Uterus (tissue), 2 donors: Measurements from ENCODE around the gene CHCHD4.

ENCODE experiments used
- POLR2A ChIP-seq, 2 donors: fragments of 450-650 bp; IDR thresholded peaks; one replicate each; pipeline ENCODE4 v1.6.1; 2016; ENCODE audit warnings: antibody characterized with exemption in 2 of 2, mild to moderate bottlenecking in 1 of 2, moderate library complexity in 1 of 2
- TF ChIP-seq, protein P1 (sequence below), 4 experiments: fragments of 200-600 bp in 2 of 4; fragments of 450-650 bp in 2 of 4; sonication (generic) in 2 of 4; IDR thresholded peaks; one replicate each; pipeline ENCODE4 v1.5.1; 2016 to 2019; ENCODE audit warnings: antibody characterized with exemption in 4 of 4, mild to moderate bottlenecking in 2 of 4, moderate library complexity in 1 of 4

- TF ChIP-seq, protein P1, sequence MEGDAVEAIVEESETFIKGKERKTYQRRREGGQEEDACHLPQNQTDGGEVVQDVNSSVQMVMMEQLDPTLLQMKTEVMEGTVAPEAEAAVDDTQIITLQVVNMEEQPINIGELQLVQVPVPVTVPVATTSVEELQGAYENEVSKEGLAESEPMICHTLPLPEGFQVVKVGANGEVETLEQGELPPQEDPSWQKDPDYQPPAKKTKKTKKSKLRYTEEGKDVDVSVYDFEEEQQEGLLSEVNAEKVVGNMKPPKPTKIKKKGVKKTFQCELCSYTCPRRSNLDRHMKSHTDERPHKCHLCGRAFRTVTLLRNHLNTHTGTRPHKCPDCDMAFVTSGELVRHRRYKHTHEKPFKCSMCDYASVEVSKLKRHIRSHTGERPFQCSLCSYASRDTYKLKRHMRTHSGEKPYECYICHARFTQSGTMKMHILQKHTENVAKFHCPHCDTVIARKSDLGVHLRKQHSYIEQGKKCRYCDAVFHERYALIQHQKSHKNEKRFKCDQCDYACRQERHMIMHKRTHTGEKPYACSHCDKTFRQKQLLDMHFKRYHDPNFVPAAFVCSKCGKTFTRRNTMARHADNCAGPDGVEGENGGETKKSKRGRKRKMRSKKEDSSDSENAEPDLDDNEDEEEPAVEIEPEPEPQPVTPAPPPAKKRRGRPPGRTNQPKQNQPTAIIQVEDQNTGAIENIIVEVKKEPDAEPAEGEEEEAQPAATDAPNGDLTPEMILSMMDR (IDR thresholded peaks at IDR 0.05) = no peak
- no peak for TF ChIP-seq POLR2A (IDR thresholded peaks at IDR 0.05)
Measured at GRCh38 chr3:14156201-14156600, 31.5 kb upstream of the CHCHD4 start.
